Measurements from ENCODE around the gene PRKCQ.

PRKCQ gene

DNA sequence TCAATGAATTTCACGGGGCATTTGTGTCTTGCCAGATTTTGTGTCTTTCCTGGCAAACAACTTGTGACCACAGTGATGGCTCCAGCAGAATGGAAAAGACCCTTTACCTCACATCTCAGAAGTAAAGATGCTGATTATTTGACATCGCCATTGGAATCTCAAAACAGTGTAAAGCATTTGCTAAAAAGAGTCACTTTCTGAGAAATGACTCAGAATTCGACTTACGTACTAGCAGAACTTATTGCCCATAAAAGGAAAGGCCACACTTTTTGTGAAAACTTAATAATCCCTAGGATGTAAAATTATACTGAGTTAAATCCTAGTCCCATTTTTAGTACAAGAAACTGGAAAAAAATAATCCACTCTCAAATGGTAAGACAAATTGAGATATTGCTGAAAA, 35.9 kb upstream of the PRKCQ start:
- H3K14ac ChIP-seq (ENCODE audit: low read length): no peak overlapping the region
- no CpG with 5 or more reads among the region's 4 CpGs for WGBS (ENCODE audit: extremely low coverage, insufficient coverage, insufficient read length)
- DNase-seq: no peak

GRCh38 chr10:6612371-6612770, 32.3 kb upstream of the PRKCQ start:
- H2AK5ac ChIP-seq (ENCODE audit: low read length): no peak overlapping the region
- no peaks in the 10 kb centered on the region for H3K27me3 ChIP-seq (ENCODE audit: insufficient read depth, low read length)
- no peak overlapping the region for H4K91ac ChIP-seq (ENCODE audit: low read depth, low read length)
- no peak overlapping the region for H3K18ac ChIP-seq (ENCODE audit: low read length)
- H3K14ac ChIP-seq (ENCODE audit: low read length): no peak overlapping the region
- no peak overlapping the region for H4K8ac ChIP-seq (ENCODE audit: low read depth, low read length)
- H3K4ac ChIP-seq (ENCODE audit: low read depth, low read length): no peak overlapping the region
- H3K9ac ChIP-seq (ENCODE audit: low read length): no peak overlapping the region
- DNase-seq: no peak
- WGBS (ENCODE audit: extremely low coverage, insufficient coverage, insufficient read length): no CpG with 5 or more reads among the region's 2 CpGs
- H3K4me1 ChIP-seq (ENCODE audit: control insufficient read depth in 1 of 2, insufficient read depth in 2 of 2, low read length in 2 of 2): no peaks in the 10 kb centered on the region
- no peak overlapping the region for H3K4me2 ChIP-seq (ENCODE audit: low read length)
- no peak overlapping the region for H3K27ac ChIP-seq (ENCODE audit: low read depth, low read length)
- no peak overlapping the region for H2AFZ ChIP-seq (ENCODE audit: insufficient read depth, low read length, poor library complexity)
- H3K4me3 ChIP-seq (ENCODE audit: low read depth, low read length): no peak overlapping the region
- no peak overlapping the region for H2BK5ac ChIP-seq (ENCODE audit: low read depth, low read length, poor library complexity)
- H2BK12ac ChIP-seq (ENCODE audit: low read length): no peak overlapping the region
- H3K79me1 ChIP-seq (ENCODE audit: low read length): no peaks in the 10 kb centered on the region
- no peak overlapping the region for H2BK120ac ChIP-seq (ENCODE audit: insufficient read depth, low read length, poor library complexity)
- H3K79me2 ChIP-seq (ENCODE audit: control insufficient read depth, insufficient read depth, low read length, poor library complexity): no peaks in the 10 kb centered on the region
- H3K9me3 ChIP-seq (ENCODE audit: insufficient read depth, low read depth, low read length): peaks cover 3% of the 10 kb centered on the region
- no peak overlapping the region for H3K23ac ChIP-seq (ENCODE audit: low read length)
- no peaks in the 10 kb centered on the region for H3K36me3 ChIP-seq (ENCODE audit: control insufficient read depth in 1 of 2, insufficient read depth in 2 of 2, low read length in 2 of 2)
- H4K12ac ChIP-seq (ENCODE audit: low read depth, low read length): no peak overlapping the region

More for the DNA sequence above, 35.9 kb upstream of the PRKCQ start:
- Histone ChIP-seq H3K27ac (ENCODE audit: low read depth, low read length) (no peak overlapping the region), H4K91ac (ENCODE audit: low read depth, low read length) (no peak overlapping the region), H3K18ac (ENCODE audit: low read length) (no peak overlapping the region), H3K4ac (ENCODE audit: low read depth, low read length) (no peak overlapping the region), H3K23ac (ENCODE audit: low read length) (no peak overlapping the region), H3K9ac (ENCODE audit: low read length) (no peak overlapping the region), H3K4me1 (ENCODE audit: control insufficient read depth in 1 of 2, insufficient read depth in 2 of 2, low read length in 2 of 2) (no peaks in the 10 kb centered on the region), H3K36me3 (ENCODE audit: control insufficient read depth in 1 of 2, insufficient read depth in 2 of 2, low read length in 2 of 2) (no peaks in the 10 kb centered on the region), H3K9me3 (ENCODE audit: insufficient read depth, low read depth, low read length) (no peaks in the 10 kb centered on the region), H3K4me3 (ENCODE audit: low read depth, low read length) (no peak overlapping the region), H2BK12ac (ENCODE audit: low read length) (no peak overlapping the region), H4K12ac (ENCODE audit: low read depth, low read length) (no peak overlapping the region), H2AFZ (ENCODE audit: insufficient read depth, low read length, poor library complexity) (no peak overlapping the region), H2BK5ac (ENCODE audit: low read depth, low read length, poor library complexity) (no peak overlapping the region), H3K79me1 (ENCODE audit: low read length) (no peaks in the 10 kb centered on the region), H2BK120ac (ENCODE audit: insufficient read depth, low read length, poor library complexity) (no peak overlapping the region), H3K4me2 (ENCODE audit: low read length) (no peak overlapping the region), H3K79me2 (ENCODE audit: control insufficient read depth, insufficient read depth, low read length, poor library complexity) (no peaks in the 10 kb centered on the region), H3K27me3 (ENCODE audit: insufficient read depth, low read length) (no peaks in the 10 kb centered on the region), H2AK5ac (ENCODE audit: low read length) (no peak overlapping the region), H4K8ac (ENCODE audit: low read depth, low read length) (no peak overlapping the region)

- Histone ChIP-seq H3K4me3 (ENCODE audit: low read depth, low read length) (no peak overlapping the region), H3K4me1 (ENCODE audit: control insufficient read depth in 1 of 2, insufficient read depth in 2 of 2, low read length in 2 of 2) (no peaks in the 10 kb centered on the region), H4K91ac (ENCODE audit: low read depth, low read length) (no peak overlapping the region), H2AK5ac (ENCODE audit: low read length) (no peak overlapping the region), H3K79me2 (ENCODE audit: control insufficient read depth, insufficient read depth, low read length, poor library complexity) (no peaks in the 10 kb centered on the region), H2BK12ac (ENCODE audit: low read length) (no peak overlapping the region), H2AFZ (ENCODE audit: insufficient read depth, low read length, poor library complexity) (no peak overlapping the region), H3K79me1 (ENCODE audit: low read length) (no peaks in the 10 kb centered on the region), H3K18ac (ENCODE audit: low read length) (no peak overlapping the region), H4K8ac (ENCODE audit: low read depth, low read length) (no peak overlapping the region), H3K23ac (ENCODE audit: low read length) (no peak overlapping the region), H3K14ac (ENCODE audit: low read length) (no peak overlapping the region), H4K12ac (ENCODE audit: low read depth, low read length) (no peak overlapping the region), H3K27me3 (ENCODE audit: insufficient read depth, low read length) (no peaks in the 10 kb centered on the region), H3K4ac (ENCODE audit: low read depth, low read length) (no peak overlapping the region), H2BK120ac (ENCODE audit: insufficient read depth, low read length, poor library complexity) (no peak overlapping the region), H3K36me3 (ENCODE audit: control insufficient read depth in 1 of 2, insufficient read depth in 2 of 2, low read length in 2 of 2) (no peaks in the 10 kb centered on the region), H2BK5ac (ENCODE audit: low read depth, low read length, poor library complexity) (no peak overlapping the region), H3K27ac (ENCODE audit: low read depth, low read length) (no peak overlapping the region), H3K9me3 (ENCODE audit: insufficient read depth, low read depth, low read length) (peaks cover 3% of the 10 kb centered on the region), H3K9ac (ENCODE audit: low read length) (no peak overlapping the region), H3K4me2 (ENCODE audit: low read length) (no peak overlapping the region)
- no peak for DNase-seq
These were observed 30.6 kb upstream of the PRKCQ start for GRCh38 chr10:6610647-6611046.

DNA sequence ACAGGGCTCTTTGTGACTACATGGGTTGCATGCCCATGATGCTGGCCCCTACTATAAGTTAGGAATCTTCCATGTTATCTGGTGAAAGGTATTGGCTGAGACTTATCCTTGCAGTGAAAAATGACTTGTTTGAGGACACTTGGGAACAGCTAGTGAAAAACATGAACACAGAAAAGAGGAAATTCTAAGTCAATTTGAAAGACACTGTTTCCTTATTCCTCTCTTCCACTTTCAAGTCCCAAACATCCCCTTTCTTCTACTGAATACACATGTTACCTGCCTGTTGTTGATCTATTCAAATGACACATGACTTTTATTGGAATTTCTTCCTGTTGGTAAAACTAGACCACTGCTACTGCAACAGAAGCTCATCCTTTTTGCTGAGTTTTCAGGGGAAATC, 29.5 kb upstream of the PRKCQ start:
- no peak overlapping the region for H2AFZ ChIP-seq (ENCODE audit: insufficient read depth, low read length, poor library complexity)

More for the DNA sequence above, 29.5 kb upstream of the PRKCQ start:
- Histone ChIP-seq H2AK5ac (ENCODE audit: low read length) (no peak overlapping the region), H3K4me2 (ENCODE audit: low read length) (no peak overlapping the region), H3K14ac (ENCODE audit: low read length) (no peak overlapping the region), H3K79me1 (ENCODE audit: low read length) (no peaks in the 10 kb centered on the region), H3K4ac (ENCODE audit: low read depth, low read length) (no peak overlapping the region), H3K9me3 (ENCODE audit: insufficient read depth, low read depth, low read length) (peaks cover 3% of the 10 kb centered on the region), H3K79me2 (ENCODE audit: control insufficient read depth, insufficient read depth, low read length, poor library complexity) (no peaks in the 10 kb centered on the region), H2BK12ac (ENCODE audit: low read length) (no peak overlapping the region), H4K12ac (ENCODE audit: low read depth, low read length) (no peak overlapping the region), H3K4me3 (ENCODE audit: low read depth, low read length) (no peak overlapping the region), H3K27me3 (ENCODE audit: insufficient read depth, low read length) (no peaks in the 10 kb centered on the region), H3K27ac (ENCODE audit: low read depth, low read length) (no peak overlapping the region), H2BK5ac (ENCODE audit: low read depth, low read length, poor library complexity) (no peak overlapping the region), H3K18ac (ENCODE audit: low read length) (no peak overlapping the region), H4K8ac (ENCODE audit: low read depth, low read length) (no peak overlapping the region), H3K4me1 (ENCODE audit: control insufficient read depth in 1 of 2, insufficient read depth in 2 of 2, low read length in 2 of 2) (no peaks in the 10 kb centered on the region), H3K23ac (ENCODE audit: low read length) (no peak overlapping the region), H4K91ac (ENCODE audit: low read depth, low read length) (no peak overlapping the region), H3K36me3 (ENCODE audit: control insufficient read depth in 1 of 2, insufficient read depth in 2 of 2, low read length in 2 of 2) (no peaks in the 10 kb centered on the region), H3K9ac (ENCODE audit: low read length) (no peak overlapping the region), H2BK120ac (ENCODE audit: insufficient read depth, low read length, poor library complexity) (no peak overlapping the region)
- no peak for DNase-seq
